ENCODE results near the gene DYRK4.

The DYRK4 gene

DNA sequence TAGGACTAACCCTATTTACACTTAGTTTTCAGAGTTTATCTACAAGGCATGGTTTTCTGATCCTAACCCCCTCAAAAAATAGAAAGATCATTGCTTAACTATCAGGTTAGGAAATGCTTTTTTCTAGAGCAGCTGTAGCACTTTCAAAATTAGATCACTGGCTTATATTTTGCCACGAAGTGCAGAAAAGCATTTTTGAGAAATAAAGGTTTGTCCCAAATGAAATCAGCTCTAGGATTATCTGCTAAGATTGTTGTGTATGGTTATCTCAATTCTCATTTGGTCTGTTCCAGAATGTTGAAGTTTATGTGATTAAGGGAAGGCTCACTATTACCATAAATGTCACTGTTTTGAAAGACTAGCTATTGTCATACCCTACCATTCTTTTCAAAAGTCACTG lies 9.8 kb upstream of the DYRK4 start:
- Histone ChIP-seq H3K36me3 (ENCODE audit: insufficient read depth, insufficient read length, low read length) (peaks cover 97% of the 10 kb centered on the region), H3K27me3 (ENCODE audit: insufficient read depth, insufficient read length) (no peaks in the 10 kb centered on the region), H3K9ac (ENCODE audit: insufficient read length, low read depth) (no peak overlapping the region), H3K4me1 (ENCODE audit: insufficient read depth, insufficient read length) (no peaks in the 10 kb centered on the region), H3K4me3 (ENCODE audit: insufficient read length, low read depth) (no peak overlapping the region), H3K9me3 (ENCODE audit: insufficient read depth, low read length) (no peaks in the 10 kb centered on the region)
- DNase-seq (ENCODE audit: low read depth, low spot score) = no peak
- TF ChIP-seq ZNF274 (IDR thresholded peaks at IDR 0.05; ENCODE audit: low read depth, low read length) (no peak), YY1 (IDR thresholded peaks at IDR 0.05; ENCODE audit: insufficient read depth, insufficient read length) (no peak), SUZ12 (IDR thresholded peaks at IDR 0.05; ENCODE audit: extremely low read depth, insufficient read depth, insufficient read length) (no peak)

- Histone ChIP-seq H3K4me3 (ENCODE audit: insufficient read length, low read depth) (no peak overlapping the region), H3K9me3 (ENCODE audit: insufficient read depth, low read length) (no peaks in the 10 kb centered on the region), H3K27me3 (ENCODE audit: insufficient read depth, insufficient read length) (no peaks in the 10 kb centered on the region), H3K4me1 (ENCODE audit: insufficient read depth, insufficient read length) (no peaks in the 10 kb centered on the region), H3K36me3 (ENCODE audit: insufficient read depth, insufficient read length, low read length) (peaks cover 98% of the 10 kb centered on the region), H3K9ac (ENCODE audit: insufficient read length, low read depth) (no peak overlapping the region)
- no peak for DNase-seq (ENCODE audit: low read depth, low spot score)
- TF ChIP-seq SUZ12 (IDR thresholded peaks at IDR 0.05; ENCODE audit: extremely low read depth, insufficient read depth, insufficient read length) (no peak), ZNF274 (IDR thresholded peaks at IDR 0.05; ENCODE audit: low read depth, low read length) (no peak), YY1 (IDR thresholded peaks at IDR 0.05; ENCODE audit: insufficient read depth, insufficient read length) (no peak)
These were observed 8.1 kb upstream of the DYRK4 start for GRCh38 chr12:4553943-4554342.

DNA sequence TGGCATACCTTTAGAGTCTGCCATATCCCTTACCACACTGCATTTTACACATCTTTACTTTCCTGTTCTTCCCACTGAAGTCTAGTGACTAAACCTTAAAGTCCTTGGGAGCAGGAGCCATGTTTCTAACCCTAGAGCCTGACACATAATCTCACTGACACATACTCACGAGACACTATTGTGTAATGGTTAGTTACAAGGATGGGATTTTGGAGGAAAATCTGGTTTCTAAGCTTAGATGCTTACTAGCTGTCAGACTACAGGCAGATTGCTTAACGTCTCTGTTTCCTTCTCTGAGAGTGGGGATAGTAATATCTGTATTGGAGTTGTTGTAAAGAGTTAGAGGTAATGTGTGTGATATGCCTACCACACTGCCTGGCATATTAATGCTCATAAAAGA lies 6.2 kb upstream of the DYRK4 start:
- H3K4me3 ChIP-seq (ENCODE audit: insufficient read length, low read depth) = no peak overlapping the region
- H3K27me3 ChIP-seq (ENCODE audit: insufficient read depth, insufficient read length) = no peaks in the 10 kb centered on the region
- H3K4me1 ChIP-seq (ENCODE audit: insufficient read depth, insufficient read length) = no peaks in the 10 kb centered on the region
- no peak overlapping the region for H3K9ac ChIP-seq (ENCODE audit: insufficient read length, low read depth)
- no peaks in the 10 kb centered on the region for H3K9me3 ChIP-seq (ENCODE audit: insufficient read depth, low read length)
- peaks cover 91% of the 10 kb centered on the region for H3K36me3 ChIP-seq (ENCODE audit: insufficient read depth, insufficient read length, low read length)
- DNase-seq (ENCODE audit: low read depth, low spot score) = no peak
- TF ChIP-seq ZNF274 (IDR thresholded peaks at IDR 0.05; ENCODE audit: low read depth, low read length) (no peak), SUZ12 (IDR thresholded peaks at IDR 0.05; ENCODE audit: extremely low read depth, insufficient read depth, insufficient read length) (no peak), YY1 (IDR thresholded peaks at IDR 0.05; ENCODE audit: insufficient read depth, insufficient read length) (no peak)

- Histone ChIP-seq H3K36me3 (ENCODE audit: insufficient read depth, insufficient read length, low read length) (peaks cover 81% of the 10 kb centered on the region), H3K4me3 (ENCODE audit: insufficient read length, low read depth) (no peak overlapping the region)
These were observed 5.1 kb upstream of the DYRK4 start for GRCh38 chr12:4556735-4557530.

GRCh38 chr12:4557586-4557985 lies 4.4 kb upstream of the DYRK4 start:
- no peak overlapping the region for H3K9ac ChIP-seq (ENCODE audit: insufficient read length, low read depth)
- peaks cover 75% of the 10 kb centered on the region for H3K36me3 ChIP-seq (ENCODE audit: insufficient read depth, insufficient read length, low read length)
- peaks cover 5% of the 10 kb centered on the region for H3K27me3 ChIP-seq (ENCODE audit: insufficient read depth, insufficient read length)
- H3K9me3 ChIP-seq (ENCODE audit: insufficient read depth, low read length) = no peaks in the 10 kb centered on the region
- no peak overlapping the region for H3K4me3 ChIP-seq (ENCODE audit: insufficient read length, low read depth)
- no peak for TF ChIP-seq YY1 (IDR thresholded peaks at IDR 0.05; ENCODE audit: insufficient read depth, insufficient read length)
- no peak for TF ChIP-seq ZNF274 (IDR thresholded peaks at IDR 0.05; ENCODE audit: low read depth, low read length)
- TF ChIP-seq SUZ12 (IDR thresholded peaks at IDR 0.05; ENCODE audit: extremely low read depth, insufficient read depth, insufficient read length) = no peak
- H3K4me1 ChIP-seq (ENCODE audit: insufficient read depth, insufficient read length) = peaks cover 2% of the 10 kb centered on the region
- no peak for DNase-seq (ENCODE audit: low read depth, low spot score)

More at GRCh38 chr12:4556735-4557530, 5.1 kb upstream of the DYRK4 start:
- Histone ChIP-seq H3K4me1 (ENCODE audit: insufficient read depth, insufficient read length) (no peaks in the 10 kb centered on the region), H3K27me3 (ENCODE audit: insufficient read depth, insufficient read length) (no peaks in the 10 kb centered on the region), H3K9ac (ENCODE audit: insufficient read length, low read depth) (no peak overlapping the region), H3K9me3 (ENCODE audit: insufficient read depth, low read length) (no peaks in the 10 kb centered on the region)
- no peak for TF ChIP-seq ZNF274 (IDR thresholded peaks at IDR 0.05; ENCODE audit: low read depth, low read length)
- TF ChIP-seq SUZ12 (IDR thresholded peaks at IDR 0.05; ENCODE audit: extremely low read depth, insufficient read depth, insufficient read length) = no peak
- TF ChIP-seq YY1 (IDR thresholded peaks at IDR 0.05; ENCODE audit: insufficient read depth, insufficient read length) = no peak
- DNase-seq (ENCODE audit: low read depth, low spot score) = no peak

- Histone ChIP-seq H3K4me3 (ENCODE audit: insufficient read length, low read depth) (no peak overlapping the region), H3K9ac (ENCODE audit: insufficient read length, low read depth) (no peak overlapping the region), H3K27me3 (ENCODE audit: insufficient read depth, insufficient read length) (peaks cover 11% of the 10 kb centered on the region), H3K9me3 (ENCODE audit: insufficient read depth, low read length) (no peaks in the 10 kb centered on the region), H3K36me3 (ENCODE audit: insufficient read depth, insufficient read length, low read length) (peaks cover 69% of the 10 kb centered on the region), H3K4me1 (ENCODE audit: insufficient read depth, insufficient read length) (peaks cover 2% of the 10 kb centered on the region)
- DNase-seq (ENCODE audit: low read depth, low spot score) = no peak
- no peak for TF ChIP-seq SUZ12 (IDR thresholded peaks at IDR 0.05; ENCODE audit: extremely low read depth, insufficient read depth, insufficient read length)
- TF ChIP-seq ZNF274 (IDR thresholded peaks at IDR 0.05; ENCODE audit: low read depth, low read length) = no peak
- TF ChIP-seq YY1 (IDR thresholded peaks at IDR 0.05; ENCODE audit: insufficient read depth, insufficient read length) = no peak
These were observed 3.8 kb upstream of the DYRK4 start for GRCh38 chr12:4558171-4558570.

- Histone ChIP-seq H3K4me1 (ENCODE audit: insufficient read depth, insufficient read length) (peaks cover 2% of the 10 kb centered on the region), H3K4me3 (ENCODE audit: insufficient read length, low read depth) (no peak overlapping the region), H3K9ac (ENCODE audit: insufficient read length, low read depth) (no peak overlapping the region), H3K9me3 (ENCODE audit: insufficient read depth, low read length) (no peaks in the 10 kb centered on the region), H3K36me3 (ENCODE audit: insufficient read depth, insufficient read length, low read length) (peaks cover 17% of the 10 kb centered on the region), H3K27me3 (ENCODE audit: insufficient read depth, insufficient read length) (peaks cover 19% of the 10 kb centered on the region)
- DNase-seq (ENCODE audit: low read depth, low spot score) = no peak
- no peak for TF ChIP-seq YY1 (IDR thresholded peaks at IDR 0.05; ENCODE audit: insufficient read depth, insufficient read length)
These were observed 1.3 kb downstream of the DYRK4 start for GRCh38 chr12:4563336-4563735.

Data from NT2/D1 (cell line).